HG02885 (cell line): ENCODE results near the gene OCIAD2.
"Not testable (repeated sequence)": the region's sequence is repeated elsewhere in the genome, so short reads cannot be mapped to it uniquely, and the experiment has no call there.

Experiments
- ATAC-seq: cut with Tn5 transposase; IDR thresholded peaks from one replicate; pipeline ENCODE4 v1.9.1; 2021; ENCODE audit warnings: mild to moderate bottlenecking; ENCODE audit not compliant: unreplicated experiment, poor library complexity

Gene OCIAD2

DNA sequence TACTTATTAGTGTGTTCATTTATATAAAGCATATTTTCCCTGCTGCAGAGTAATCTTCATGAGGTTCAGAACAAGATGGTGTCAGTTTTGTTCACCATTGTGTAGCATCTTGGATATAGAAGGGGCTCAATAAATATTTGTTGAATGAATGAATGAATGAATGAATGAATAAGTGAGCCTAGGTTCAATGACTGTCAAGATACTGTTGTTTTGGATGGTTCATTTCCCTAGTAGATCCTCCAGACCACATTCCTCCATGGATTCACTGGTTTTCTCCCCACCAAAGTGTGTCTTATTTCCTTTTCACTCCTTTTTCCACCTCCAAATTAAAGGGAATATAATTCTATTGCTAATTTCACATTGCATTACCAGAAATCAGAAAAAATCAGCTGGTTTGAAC, 2.1 kb upstream of the OCIAD2 start:
- no peak for ATAC-seq

DNA sequence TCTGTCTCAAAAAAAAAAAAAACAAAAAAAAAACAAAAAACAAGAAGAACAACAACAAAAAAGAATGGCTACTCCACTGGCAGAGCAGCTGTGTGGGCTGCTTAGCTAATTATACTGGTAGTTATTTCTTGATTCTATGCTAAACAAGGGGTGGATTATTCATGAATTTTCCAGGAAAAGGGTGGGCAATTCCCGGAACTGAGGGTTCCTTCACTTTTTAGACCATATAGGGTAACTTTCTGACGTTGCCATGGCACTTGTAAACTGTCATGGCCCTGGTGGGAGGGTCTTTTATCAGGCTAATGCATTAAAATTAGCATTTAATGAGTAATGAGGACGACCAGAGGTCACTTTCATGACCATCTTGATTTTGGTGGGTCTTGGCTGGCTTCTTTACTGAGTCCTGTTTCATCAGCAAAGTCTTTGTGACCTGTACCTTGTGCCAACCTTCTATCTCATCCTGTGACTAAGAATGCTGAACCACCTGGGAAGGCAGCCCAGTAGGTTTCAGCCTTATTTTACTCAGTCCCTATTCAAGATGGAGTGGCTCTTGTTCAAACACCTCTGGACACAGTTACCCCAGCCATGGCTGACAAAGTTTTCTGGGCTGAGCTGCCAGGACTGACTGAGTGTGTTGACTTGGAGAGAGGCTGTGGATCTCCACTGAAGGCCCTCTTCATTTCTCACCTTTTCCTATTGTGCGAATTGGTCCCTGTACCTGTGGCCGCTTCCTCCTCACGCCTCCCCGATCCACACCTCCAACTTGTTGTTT, 1.3 kb upstream of the OCIAD2 start:
- no peak for ATAC-seq

DNA sequence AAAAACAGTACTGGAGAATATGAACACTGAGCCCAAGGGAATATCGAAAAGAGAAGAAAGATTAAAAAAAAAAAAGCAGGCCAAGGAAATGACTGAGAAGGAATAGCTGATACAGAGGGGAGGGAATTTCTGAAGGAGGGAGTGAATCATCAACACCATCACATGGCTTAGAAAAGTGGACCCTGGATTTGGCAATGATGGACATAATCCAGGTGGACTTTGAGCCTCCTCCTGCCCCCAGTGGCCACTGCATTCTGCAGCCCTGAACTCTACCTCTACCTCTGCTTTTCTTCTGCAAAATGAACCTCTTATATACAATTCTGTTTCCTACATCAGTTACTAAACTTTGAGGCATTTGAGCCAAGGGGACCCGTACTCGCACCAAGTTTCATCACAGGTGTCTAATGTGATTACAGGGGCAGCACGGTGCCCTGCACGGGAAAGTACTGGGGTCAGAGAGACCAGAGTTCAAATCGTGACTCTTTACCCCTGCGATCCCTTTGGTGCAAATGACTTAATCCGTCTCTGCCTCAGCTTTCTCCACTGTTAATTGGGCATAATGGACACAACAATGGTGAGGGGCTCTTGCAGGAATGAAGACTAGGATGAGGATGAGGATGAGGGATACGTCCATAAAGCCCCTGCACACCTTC, 1.1 kb downstream of the OCIAD2 start:
- no peak for ATAC-seq

DNA sequence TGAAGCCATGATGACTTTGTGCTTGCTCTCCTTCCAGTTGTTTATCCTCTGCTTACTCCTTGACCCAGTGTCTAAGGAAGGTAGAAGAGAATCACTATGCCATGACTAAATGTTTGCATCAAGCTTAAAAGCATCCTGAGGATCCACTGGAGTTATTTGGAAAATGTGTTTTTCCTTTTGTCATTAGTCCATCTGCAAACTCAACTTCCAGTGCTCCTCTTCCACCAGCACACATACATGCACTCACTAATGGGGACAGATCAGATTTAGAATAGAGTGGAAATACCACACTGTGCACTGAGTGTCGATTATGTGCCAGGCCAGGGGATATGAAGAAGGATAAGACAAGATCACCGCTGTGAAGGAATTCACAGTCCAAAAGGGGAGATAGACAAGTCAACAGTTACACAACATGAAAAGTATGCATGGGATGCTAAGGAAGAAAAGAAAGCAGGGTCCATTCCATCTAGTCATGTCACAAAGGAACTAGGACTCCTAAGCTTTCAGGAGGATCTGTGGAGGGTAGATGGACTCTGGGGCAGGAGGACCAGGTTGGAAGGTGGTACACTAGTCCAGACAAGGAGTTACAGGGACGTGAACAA, 1.9 kb downstream of the OCIAD2 start:
- no peak for ATAC-seq

DNA sequence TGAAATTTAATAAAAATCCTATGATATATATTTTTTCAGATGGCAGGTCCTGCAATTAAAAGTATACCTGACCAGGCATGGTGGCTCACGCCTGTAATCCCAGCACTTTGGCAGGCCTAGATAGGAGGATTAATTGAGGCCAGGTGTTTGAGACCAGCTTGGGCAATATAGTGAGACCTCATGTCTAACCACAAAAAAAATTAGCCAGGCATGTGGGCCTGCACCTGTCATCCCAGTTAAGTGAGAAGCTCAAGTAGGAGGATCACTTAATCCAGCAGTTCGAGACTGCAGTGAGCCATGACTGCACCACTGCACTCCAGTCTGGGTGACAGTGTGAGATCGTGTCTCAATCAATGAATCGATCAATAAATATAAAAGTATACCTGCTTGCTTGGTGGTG, 2.5 kb downstream of the OCIAD2 start:
- ATAC-seq: no peak

DNA sequence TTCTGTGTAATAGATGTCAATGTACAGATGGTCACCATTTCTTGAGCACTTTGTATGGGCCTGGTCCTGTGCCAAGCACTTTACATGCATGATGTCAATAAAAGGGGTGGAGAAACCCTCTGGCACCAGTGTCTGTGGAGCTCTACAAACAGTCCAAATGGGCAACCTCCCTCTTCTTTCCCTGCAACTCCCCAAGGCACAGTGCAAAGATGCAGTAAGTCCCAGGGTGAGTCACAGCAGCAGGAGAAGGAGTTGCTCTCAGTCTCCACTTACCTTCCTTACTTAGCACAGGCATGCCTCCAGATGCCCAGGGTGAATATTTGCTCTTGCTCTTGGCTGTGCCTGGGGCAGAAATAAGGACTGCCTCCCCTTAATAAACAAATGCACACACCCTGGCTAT, 4.3 kb downstream of the OCIAD2 start:
- no peak for ATAC-seq

DNA sequence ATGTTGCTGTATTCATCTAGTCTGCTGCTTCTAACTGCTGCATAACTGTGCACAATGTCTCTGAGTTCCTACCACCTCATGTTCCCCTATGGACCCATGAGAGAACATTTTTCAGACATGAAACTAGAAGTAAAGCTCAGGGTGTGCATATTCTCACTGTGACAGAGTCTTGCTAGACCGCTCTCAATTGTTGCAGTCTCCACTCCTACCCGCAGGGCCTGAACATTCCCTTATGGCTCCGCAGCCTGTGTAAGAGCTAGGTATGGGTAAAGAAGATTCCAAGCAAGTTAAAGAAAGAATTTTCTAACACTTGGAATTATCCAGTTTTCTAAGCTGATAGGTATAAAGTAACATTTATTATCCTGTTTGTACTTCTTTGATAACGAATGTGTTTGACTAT, 5.4 kb downstream of the OCIAD2 start:
- no peak for ATAC-seq

DNA sequence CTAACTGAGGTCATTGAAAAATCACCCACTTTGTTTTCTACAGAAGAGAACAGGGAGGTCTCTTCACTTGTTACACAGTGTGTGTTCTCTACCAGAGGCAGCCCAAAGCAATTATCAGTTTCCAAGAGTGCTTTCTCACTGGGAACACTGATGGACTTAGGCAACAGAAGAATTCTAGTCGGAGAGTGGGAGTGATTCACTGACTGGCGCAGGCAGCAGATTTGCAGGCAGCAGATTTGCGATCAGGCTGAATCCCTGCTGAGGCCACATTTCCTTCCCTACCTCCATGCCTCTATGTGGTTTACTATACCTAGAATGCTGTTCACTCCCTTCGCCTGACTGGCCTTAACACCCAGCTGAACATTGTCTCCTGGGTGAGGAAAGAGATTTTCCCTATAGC, 6.6 kb downstream of the OCIAD2 start:
- ATAC-seq: no peak

DNA sequence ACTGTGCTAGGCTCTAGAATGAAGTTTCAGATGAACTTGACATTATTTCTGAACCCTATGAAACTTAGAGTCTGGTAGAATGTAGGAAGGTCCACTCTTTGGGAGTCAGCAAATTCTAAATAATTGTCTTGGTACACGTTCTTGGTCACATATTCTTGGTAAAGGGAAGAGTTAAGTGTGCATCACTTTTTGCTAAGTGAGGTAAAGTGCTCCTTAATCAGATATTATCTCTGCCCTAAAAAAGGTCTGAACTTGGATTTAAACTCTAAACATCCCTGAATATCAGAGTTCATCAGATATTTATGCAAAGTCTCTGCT, 7.2 kb downstream of the OCIAD2 start:
- ATAC-seq: peak; percentile 26

DNA sequence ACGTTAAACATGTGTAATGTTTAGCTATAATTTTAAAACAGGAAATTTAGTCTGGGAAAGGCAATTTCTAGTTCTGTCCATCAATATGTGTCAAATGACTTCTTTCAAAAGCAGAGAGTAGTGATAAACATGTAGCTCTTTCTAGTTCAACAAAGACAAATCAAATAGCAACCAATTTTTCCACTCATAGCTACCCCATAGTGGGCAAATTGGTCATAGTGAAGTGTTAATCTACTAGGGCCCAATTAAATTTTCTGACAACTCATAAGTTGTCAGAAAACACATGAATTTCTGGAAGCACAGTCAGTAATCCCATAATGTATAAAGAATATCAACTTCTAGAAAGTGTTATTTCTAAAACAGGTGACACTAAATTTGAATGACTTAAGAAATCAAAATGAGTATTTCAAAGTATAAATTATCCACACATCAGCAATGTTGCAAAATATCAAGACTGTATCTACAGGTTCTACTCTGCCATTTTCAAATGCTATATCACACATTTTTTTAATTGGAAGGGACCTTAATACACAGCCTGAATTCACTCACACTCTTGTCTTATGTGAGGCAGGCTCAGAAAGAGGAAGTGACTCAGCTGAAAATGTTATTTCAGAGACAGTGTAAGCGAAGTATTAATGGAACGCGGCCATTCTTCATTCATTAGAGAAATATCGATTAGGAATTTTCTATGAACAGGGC, 7.7 kb downstream of the OCIAD2 start:
- peak; percentile 82 for ATAC-seq

DNA sequence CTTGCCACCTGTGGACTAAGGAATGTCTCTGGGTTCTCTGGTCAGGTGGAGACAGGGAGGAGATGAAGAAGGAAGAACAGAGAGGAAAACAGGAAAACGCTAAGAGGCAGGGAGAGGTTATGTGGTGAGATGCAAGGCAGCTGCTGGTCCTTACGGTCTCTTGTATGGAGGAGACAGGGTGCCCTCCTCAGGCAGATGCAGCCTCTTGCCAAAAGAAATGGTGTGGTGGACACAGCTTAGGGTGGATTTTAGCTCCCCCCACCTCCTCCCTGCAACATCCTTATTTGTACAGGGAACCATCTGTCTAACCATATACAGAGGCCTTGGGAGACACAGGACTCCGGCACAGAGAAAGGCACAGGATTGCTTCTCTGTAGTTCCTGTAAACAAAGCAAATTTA, 9.7 kb downstream of the OCIAD2 start:
- no peak for ATAC-seq

DNA sequence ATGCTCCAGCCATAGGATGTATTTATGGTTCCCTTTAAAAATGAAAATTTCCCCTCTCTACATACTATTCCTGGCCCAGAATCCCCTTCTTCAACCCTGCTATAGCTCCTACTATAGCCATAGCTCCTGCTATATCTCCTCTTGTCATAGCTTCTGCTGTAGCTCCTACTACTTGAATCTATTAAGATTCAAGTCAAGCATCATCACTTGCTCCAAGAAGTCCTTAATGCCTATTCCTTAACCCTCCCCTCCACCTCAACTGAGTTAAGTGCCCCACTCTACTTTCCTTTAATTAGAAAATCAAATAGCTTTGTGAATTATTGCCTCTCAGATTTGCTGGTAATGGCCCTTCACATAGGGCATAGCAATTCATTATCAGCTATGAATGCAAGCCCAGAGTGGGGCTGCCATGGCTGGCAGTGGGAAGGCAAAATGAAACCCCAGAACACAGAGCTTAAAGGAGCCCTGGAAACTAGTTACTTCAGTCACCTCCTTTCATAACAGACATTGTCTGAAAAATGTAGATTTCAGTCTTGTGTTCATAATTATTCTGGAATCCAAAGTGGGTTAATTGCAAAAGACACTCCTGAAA, 15.4 kb downstream of the OCIAD2 start:
- ATAC-seq: no peak

DNA sequence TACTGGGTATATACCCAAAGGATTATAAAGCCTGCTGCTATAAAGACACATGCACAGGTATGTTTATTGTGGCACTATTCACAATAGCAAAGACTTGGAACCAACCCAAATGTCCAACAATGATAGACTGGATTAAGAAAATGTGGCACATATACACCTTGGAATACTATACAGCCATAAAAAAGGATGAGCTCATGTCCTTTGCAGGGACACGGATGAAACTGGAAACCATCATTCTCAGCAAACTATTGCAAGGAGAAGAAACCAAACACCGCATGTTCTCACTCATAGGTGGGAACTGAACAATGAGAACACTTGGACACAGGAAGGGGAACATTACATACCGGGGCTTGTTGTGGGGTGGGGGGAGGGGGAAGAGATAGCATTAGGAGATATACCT, 16.8 kb downstream of the OCIAD2 start:
- ATAC-seq: not testable (repeated sequence)

DNA sequence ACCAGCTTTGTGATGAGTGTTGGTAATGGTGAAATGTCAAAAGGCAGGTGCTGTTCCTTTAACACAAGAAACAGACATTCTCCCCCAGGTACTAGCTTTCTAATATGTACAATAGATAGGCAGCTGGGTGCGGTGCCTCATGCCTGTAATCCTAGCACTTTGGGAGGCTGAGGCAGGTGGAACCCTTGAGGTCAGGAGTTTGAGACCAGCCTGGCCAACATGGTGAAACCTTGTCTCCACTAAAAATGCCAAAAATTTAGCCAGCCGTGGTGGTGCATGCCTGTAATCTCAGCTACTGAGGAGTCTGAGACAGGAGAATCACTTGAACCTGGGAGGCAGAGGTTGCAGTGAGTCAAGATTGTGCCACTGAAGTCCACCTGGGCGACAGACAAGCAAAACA, 24.9 kb downstream of the OCIAD2 start:
- not testable (repeated sequence) for ATAC-seq

DNA sequence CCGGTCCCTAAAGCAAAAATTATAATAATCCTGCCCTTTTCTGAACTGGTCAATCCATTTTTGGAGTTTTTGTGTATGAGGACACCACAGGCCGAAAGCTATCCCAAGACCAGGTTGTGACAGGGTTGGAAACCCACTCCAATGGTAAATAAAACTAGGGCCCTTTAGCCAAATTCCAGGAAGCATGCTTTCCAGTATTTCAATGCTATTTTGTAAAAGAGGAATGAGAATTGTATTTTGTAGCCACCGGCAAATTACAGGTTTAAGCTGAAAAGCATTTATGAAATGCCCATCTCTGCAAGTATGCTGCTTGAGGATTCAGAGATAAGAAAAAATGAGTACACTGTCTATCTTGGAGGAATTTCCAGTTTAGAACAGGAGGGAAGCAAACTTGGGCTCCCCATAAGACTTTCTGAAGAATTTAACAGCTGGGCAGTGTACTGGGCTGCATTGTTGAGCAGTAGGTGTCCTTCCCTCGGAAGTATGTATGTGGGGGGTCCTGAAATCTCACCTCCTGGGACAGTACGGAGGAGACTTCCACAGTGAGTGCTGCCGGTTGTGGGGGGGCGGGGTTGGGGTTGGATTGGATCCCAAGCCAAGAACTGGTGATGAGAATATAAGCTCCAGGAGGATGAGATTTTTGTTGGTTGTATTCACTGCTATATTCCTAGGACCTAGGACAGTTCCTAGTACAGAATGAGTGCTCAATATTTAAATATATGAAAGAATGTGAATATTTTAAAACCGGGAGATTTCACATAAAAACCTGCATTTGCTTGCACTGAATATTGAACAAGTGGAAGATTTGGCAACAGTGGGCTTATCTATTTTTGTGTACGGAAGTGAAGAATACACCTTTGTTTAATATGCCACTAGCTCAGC, 26.8 kb downstream of the OCIAD2 start:
- ATAC-seq: no peak

DNA sequence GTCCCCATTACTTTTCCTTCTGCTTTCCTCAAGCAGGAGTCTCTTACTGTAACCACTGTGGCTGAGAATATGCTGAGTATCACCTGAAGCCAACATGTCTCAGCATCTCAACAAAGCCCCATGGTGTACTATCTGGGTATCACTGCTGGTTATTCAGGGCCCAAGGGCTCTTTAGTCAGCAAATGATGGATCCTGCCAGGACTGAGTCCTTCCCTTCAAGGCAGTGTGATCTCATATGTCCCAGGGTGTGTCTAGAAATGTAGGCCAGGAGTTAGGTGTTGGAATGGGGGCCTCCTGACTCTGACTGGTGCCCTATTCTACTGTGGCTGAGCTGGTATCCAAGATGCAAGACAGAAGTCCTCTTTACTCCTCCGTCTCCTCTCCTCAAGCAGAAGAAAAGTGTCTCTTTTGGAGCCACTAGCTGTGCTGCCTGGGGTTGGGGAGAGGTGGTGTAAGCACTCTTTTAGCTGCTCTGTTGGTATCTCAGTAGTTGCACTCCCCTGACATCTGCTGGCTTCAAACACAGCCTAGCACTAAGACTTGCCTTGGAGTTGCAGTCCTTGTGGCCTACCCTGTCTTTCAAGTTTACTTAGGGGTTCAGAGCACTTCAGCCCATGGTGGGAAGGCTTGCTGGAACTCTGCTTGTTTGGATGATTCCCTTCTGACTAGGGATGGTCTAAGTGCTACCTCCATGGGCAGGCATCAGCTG, 28.6 kb downstream of the OCIAD2 start:
- ATAC-seq: no peak

DNA sequence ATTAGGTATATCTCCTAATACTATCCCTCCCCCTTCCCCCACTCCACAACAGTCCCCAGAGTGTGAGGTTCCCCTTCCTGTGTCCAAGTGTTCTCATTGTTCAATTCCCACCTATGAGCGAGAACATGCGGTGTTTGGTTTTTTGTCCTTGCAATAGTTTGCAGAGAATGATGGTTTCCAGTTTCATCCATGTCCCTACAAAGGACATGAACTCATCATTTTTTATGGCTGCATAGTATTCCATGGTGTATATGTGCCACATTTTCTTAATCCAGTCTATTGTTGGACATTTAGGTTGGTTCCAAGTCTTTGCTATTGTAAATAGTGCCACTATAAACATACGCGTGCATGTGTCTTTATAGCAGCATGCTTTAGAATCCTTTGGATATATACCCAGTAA, 41.9 kb downstream of the OCIAD2 start:
- ATAC-seq: not testable (repeated sequence)

DNA sequence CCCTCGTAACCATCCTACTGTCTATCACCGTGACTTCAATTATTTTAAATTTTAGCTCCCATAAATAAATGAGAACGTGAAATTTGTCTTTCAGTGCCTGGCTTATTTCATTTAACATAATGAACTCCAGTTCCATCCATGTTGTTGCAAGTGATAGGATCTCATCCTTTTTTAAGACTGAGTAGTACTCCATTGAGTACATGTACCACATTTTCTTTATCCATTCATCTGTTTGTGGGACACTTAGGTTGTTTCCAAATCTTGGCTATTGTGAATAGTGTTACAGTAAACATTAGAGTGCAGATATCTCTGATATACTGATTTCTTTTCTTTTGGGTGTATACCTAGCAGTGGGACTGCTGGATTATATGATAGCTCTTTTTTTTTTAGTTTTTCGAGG, 42.8 kb downstream of the OCIAD2 start:
- ATAC-seq: no peak

DNA sequence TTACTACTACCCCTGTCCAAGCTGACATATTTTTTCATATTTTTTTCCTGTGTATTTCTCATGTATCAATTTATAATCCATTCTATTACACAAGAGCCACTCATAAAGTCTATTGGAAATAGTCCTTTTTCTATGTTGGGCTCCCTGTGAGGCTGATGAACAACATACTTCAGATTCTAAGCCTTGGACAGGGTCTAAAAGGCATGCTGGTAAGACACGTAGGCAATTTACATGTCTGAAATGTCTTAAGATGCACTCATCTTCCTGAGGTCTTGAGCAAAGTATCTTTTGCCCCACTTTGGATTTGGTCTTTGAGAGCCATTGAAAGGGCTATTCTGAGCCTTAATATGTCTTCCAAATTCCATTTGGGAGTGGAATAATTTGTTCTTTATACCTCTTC, 43.9 kb downstream of the OCIAD2 start:
- ATAC-seq: no peak
